H9 (cell line): Measurements from ENCODE around the gene UCMA. TPM values are rescaled to one million over a fixed set of nuclear protein-coding genes. Genes with fewer than 3 reads are reported as not detected.

Source experiments
- DNase-seq: peaks from one replicate; pipeline ENCODE4 v3.0.0-alpha.2; 2017
- H2AFZ ChIP-seq: one replicate; pipeline ENCODE4 v1.6.1; 2013; ENCODE audit warnings: mild to moderate bottlenecking, low read length, control low read depth, moderate library complexity
- H2AK5ac ChIP-seq: 2 replicates; pipeline ENCODE4 v1.6.1; 2013; ENCODE audit warnings: low read length, control low read depth, mixed read lengths; ENCODE audit not compliant: insufficient read length
- H2BK120ac ChIP-seq: one replicate; pipeline ENCODE4 v1.6.1; 2013; ENCODE audit warnings: low read depth, mild to moderate bottlenecking, low read length, control low read depth, inconsistent platforms; ENCODE audit not compliant: poor library complexity, severe bottlenecking
- H2BK12ac ChIP-seq: 2 replicates; pipeline ENCODE4 v1.6.1; 2013; ENCODE audit warnings: low read length, control low read depth, mixed read lengths, low read depth; ENCODE audit not compliant: insufficient read length
- H2BK15ac ChIP-seq: 2 replicates; pipeline ENCODE4 v1.6.1; 2013; ENCODE audit warnings: low read depth, low read length, control low read depth
- H2BK20ac ChIP-seq: one replicate; pipeline ENCODE4 v1.6.1; 2013; ENCODE audit warnings: low read depth, mild to moderate bottlenecking, low read length, control low read depth, inconsistent platforms; ENCODE audit not compliant: poor library complexity, severe bottlenecking
- H2BK5ac ChIP-seq: 2 replicates; pipeline ENCODE4 v1.6.1; 2013; ENCODE audit warnings: low read length, control low read depth, mixed read lengths; ENCODE audit not compliant: insufficient read length
- H3K14ac ChIP-seq: 2 replicates; pipeline ENCODE4 v1.6.1; 2013; ENCODE audit warnings: low read length, control low read depth; ENCODE audit not compliant: insufficient read depth
- H3K18ac ChIP-seq: 2 replicates; pipeline ENCODE4 v1.6.1; 2013; ENCODE audit warnings: low read depth, mild to moderate bottlenecking, mixed read lengths, low read length, control low read depth; ENCODE audit not compliant: insufficient read length
- H3K23ac ChIP-seq: 2 replicates; pipeline ENCODE4 v1.6.1; 2013; ENCODE audit warnings: low read length, control low read depth, mixed read lengths, low read depth; ENCODE audit not compliant: insufficient read length
- H3K23me2 ChIP-seq: 2 replicates; pipeline ENCODE4 v1.6.1; 2013; ENCODE audit warnings: low read depth, mild to moderate bottlenecking, mixed read lengths, low read length, control low read depth; ENCODE audit not compliant: insufficient read length, poor library complexity, severe bottlenecking
- H3K27ac ChIP-seq: 2 replicates; pipeline ENCODE4 v1.5.1; 2013; ENCODE audit warnings: low read length, control low read depth, mixed read lengths, low read depth; ENCODE audit not compliant: insufficient read length
- H3K27me3 ChIP-seq: 2 replicates; pipeline ENCODE4 v1.6.1; 2013; ENCODE audit warnings: low read length, control low read depth, inconsistent platforms; ENCODE audit not compliant: insufficient read depth
- H3K4ac ChIP-seq: 2 replicates; pipeline ENCODE4 v1.6.1; 2013; ENCODE audit warnings: low read depth, mild to moderate bottlenecking, control low read depth, inconsistent platforms, low read length, moderate library complexity
- H3K4me1 ChIP-seq: 2 replicates; pipeline ENCODE4 v1.6.1; 2013; ENCODE audit warnings: low read length, control low read depth, inconsistent platforms; ENCODE audit not compliant: insufficient read depth
- H3K4me2 ChIP-seq: 2 replicates; pipeline ENCODE4 v1.6.1; 2013; ENCODE audit warnings: low read length, control low read depth, mixed read lengths; ENCODE audit not compliant: insufficient read length, insufficient read depth
- H3K56ac ChIP-seq: 2 replicates; pipeline ENCODE4 v1.6.1; 2013; ENCODE audit warnings: low read depth, mild to moderate bottlenecking, mixed read lengths, low read length, control low read depth; ENCODE audit not compliant: insufficient read length
- H3K79me1 ChIP-seq: 2 replicates; pipeline ENCODE4 v1.6.1; 2013; ENCODE audit warnings: low read depth, mild to moderate bottlenecking, moderate library complexity, low read length, control low read depth, inconsistent platforms; ENCODE audit not compliant: insufficient read depth, poor library complexity, severe bottlenecking
- H3K79me2 ChIP-seq: 2 replicates; pipeline ENCODE4 v1.6.1; 2013; ENCODE audit warnings: low read length, control low read depth, inconsistent platforms; ENCODE audit not compliant: insufficient read depth
- H3K9ac ChIP-seq: 2 replicates; pipeline ENCODE4 v1.6.1; 2013; ENCODE audit warnings: low read length, control low read depth, mixed read lengths; ENCODE audit not compliant: insufficient read length; ENCODE audit errors: extremely low read depth
- H3K9me3 ChIP-seq: one replicate; pipeline ENCODE4 v1.6.1; 2013; ENCODE audit warnings: low read depth, low read length, inconsistent platforms; ENCODE audit not compliant: control insufficient read depth
- H3T11ph ChIP-seq: one replicate; pipeline ENCODE4 v1.6.1; 2013; ENCODE audit warnings: mild to moderate bottlenecking, low read length, control low read depth, inconsistent platforms
- H4K20me1 ChIP-seq: one replicate; pipeline ENCODE4 v1.6.1; 2013; ENCODE audit not compliant: control insufficient read depth, insufficient read length, insufficient read depth
- H4K5ac ChIP-seq: 2 replicates; pipeline ENCODE4 v1.6.1; 2013; ENCODE audit warnings: low read depth, mild to moderate bottlenecking, mixed read lengths, low read length, control low read depth; ENCODE audit not compliant: insufficient read length
- H4K8ac ChIP-seq: replicated peaks from 2 replicates; pipeline ENCODE4 v1.6.1; 2013; ENCODE audit warnings: low read length, control low read depth, mixed read lengths, low read depth; ENCODE audit not compliant: insufficient read length
- H4K91ac ChIP-seq: 2 replicates; pipeline ENCODE4 v1.6.1; 2013; ENCODE audit warnings: low read depth, mild to moderate bottlenecking, moderate library complexity, mixed read lengths, low read length, control low read depth; ENCODE audit not compliant: insufficient read length
- H3K27ac Mint-ChIP-seq, 3 experiments: 2 replicates in 2 of 3; 3 replicates in 1 of 3; pipeline ENCODE4 v1.8.0; 2020 to 2021; ENCODE audit warnings: mixed read lengths in 3 of 3, mild to moderate bottlenecking in 1 of 3, moderate library complexity in 1 of 3
- H3K27me3 Mint-ChIP-seq: 2 replicates; pipeline ENCODE4 v1.8.0; 2021; ENCODE audit warnings: low read depth, mild to moderate bottlenecking, moderate library complexity, mixed read lengths
- H3K36me3 Mint-ChIP-seq, 3 experiments: 2 replicates in 2 of 3; 3 replicates in 1 of 3; pipeline ENCODE4 v1.8.0; 2020 to 2021; ENCODE audit warnings: low read depth in 3 of 3, mixed read lengths in 3 of 3; ENCODE audit not compliant: insufficient read depth in 1 of 3
- H3K4me1 Mint-ChIP-seq, 2 experiments: 2 replicates each; pipeline ENCODE4 v1.8.0; 2020; ENCODE audit warnings: mixed read lengths in 2 of 2
- H3K4me3 Mint-ChIP-seq, 2 experiments: 2 replicates in 1 of 2; 3 replicates in 1 of 2; pipeline ENCODE4 v1.8.0; 2020 to 2021; ENCODE audit warnings: mild to moderate bottlenecking in 2 of 2, mixed read lengths in 2 of 2, moderate library complexity in 1 of 2
- H3K9me3 Mint-ChIP-seq, 2 experiments: 2 replicates in 1 of 2; 3 replicates in 1 of 2; pipeline ENCODE4 v1.8.0; 2020; ENCODE audit warnings: mild to moderate bottlenecking in 2 of 2, mixed read lengths in 2 of 2, moderate library complexity in 1 of 2
- CTCF ChIP-seq: fragments of 200-600 bp; sonication (generic); conservative IDR thresholded peaks from 3 replicates; pipeline ENCODE4 v1.8.0; 2021; ENCODE audit warnings: antibody characterized with exemption, mild to moderate bottlenecking
- WGBS: extraction: QIAGEN DNeasy Blood & Tissue Kit; methylation state at CpG from one replicate; pipeline ENCODE4 v1.1.7; 2013; ENCODE audit warnings: missing lambda C conversion rate, low lambda C conversion rate, mixed read lengths; ENCODE audit not compliant: insufficient read length; ENCODE audit errors: extremely low coverage; 5-methylcytosine and 5-hydroxymethylcytosine counted together
- total RNA-seq: library from RNA; stranded (reverse); gene quantifications from 2 replicates; pipeline ENCODE4 v1.2.1, GENCODE V29; 2021

UCMA gene
- total RNA-seq, 1 experiment from 2014 or later: not detected

GRCh38 chr10:13182424-13182823 is 51.8 kb downstream of the UCMA start:
- no peaks in the 10 kb centered on the region for H3K79me2 ChIP-seq
- no peak overlapping the region for H3K9ac ChIP-seq
- TF ChIP-seq CTCF: no peak
- WGBS: no CpG with 5 or more reads among the region's 1 CpG
- no peak overlapping the region for H2BK15ac ChIP-seq
- Mint-ChIP-seq H3K27me3 (no peaks in the 10 kb centered on the region), H3K4me3 (no peak overlapping the region), H3K27ac (no peak overlapping the region), H3K36me3 (peaks cover 81 to 96% (median 93%) of the 10 kb centered on the region in 3 experiments), H3K4me1 (no peaks in the 10 kb centered on the region), H3K9me3 (peaks cover 2 to 5% of the 10 kb centered on the region in 2 experiments; a peak in 4 of 5 replicates)
- no peak overlapping the region for H3K56ac ChIP-seq
- H3T11ph ChIP-seq: no peak overlapping the region
- H2BK20ac ChIP-seq: no peak overlapping the region
- H4K8ac ChIP-seq: no peak overlapping the region
- H2AK5ac ChIP-seq: no peak overlapping the region
- no peak overlapping the region for H3K18ac ChIP-seq
- no peak overlapping the region for H3K27ac ChIP-seq
- no peak overlapping the region for H4K91ac ChIP-seq
- H3K23me2 ChIP-seq: no peaks in the 10 kb centered on the region
- DNase-seq: no peak
- no peak overlapping the region for H3K23ac ChIP-seq
- H3K4me2 ChIP-seq: no peak overlapping the region
- H2BK5ac ChIP-seq: no peak overlapping the region
- H3K14ac ChIP-seq: no peak overlapping the region
- no peaks in the 10 kb centered on the region for H3K27me3 ChIP-seq
- no peaks in the 10 kb centered on the region for H3K79me1 ChIP-seq
- H3K9me3 ChIP-seq: no peaks in the 10 kb centered on the region
- no peak overlapping the region for H4K5ac ChIP-seq
- no peak overlapping the region for H3K4ac ChIP-seq
- H2BK12ac ChIP-seq: no peak overlapping the region
- no peaks in the 10 kb centered on the region for H3K4me1 ChIP-seq
- H4K20me1 ChIP-seq: no peaks in the 10 kb centered on the region
- H2AFZ ChIP-seq: no peak overlapping the region
- no peak overlapping the region for H2BK120ac ChIP-seq
